ENCODE results near the gene EOMES.

Gene EOMES

GRCh38 chr3:27678234-27678633, 43.9 kb downstream of the EOMES start:
- DNase-seq, result no peak

DNA sequence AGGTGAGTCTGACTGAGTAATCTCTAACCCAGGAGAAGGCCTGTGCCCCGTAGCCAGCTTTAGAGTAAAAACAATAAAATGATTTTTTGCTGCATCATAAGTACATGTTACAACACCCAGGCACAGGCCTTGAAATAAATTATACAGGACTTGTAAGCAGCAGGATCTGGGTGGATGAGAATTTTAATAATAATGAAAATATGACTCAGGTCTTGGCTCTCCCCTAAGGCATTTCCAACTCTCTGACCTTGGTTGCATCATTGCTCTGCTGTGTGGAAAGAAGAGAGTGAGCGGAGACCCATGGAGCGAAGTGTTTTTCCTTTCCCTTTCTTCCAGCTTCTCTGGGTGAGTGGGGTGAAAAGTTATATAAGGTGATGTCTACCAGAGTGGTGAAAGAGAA, 44.6 kb downstream of the EOMES start:
- DNase-seq, result no peak

- DNase-seq, result peak; percentile 46
Observed at GRCh38 chr3:27675287-27675686, 46.8 kb downstream of the EOMES start.

- no peak for DNase-seq
Observed at GRCh38 chr3:27673701-27674100, 48.4 kb downstream of the EOMES start.

- no peak for DNase-seq
Observed at GRCh38 chr3:27671101-27671500, 51.0 kb downstream of the EOMES start.

DNA sequence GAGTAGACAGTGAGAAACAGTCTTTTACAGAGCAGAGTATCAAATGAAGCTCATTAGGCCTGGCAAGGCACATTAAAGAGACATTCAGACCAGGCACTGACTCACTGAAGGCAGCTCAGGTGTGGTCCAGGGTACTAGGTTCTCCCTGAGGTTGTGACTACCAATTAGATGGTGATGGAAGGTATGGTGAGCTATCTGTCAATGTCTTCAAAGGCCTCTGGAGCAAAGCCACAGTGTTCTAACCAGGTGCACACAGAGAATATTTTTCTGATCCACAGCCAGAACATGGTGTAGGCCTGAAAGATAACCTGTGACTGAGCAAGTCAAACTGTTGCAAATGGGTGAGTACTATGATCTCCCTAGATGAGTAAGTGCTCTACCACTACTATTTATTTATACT, 51.5 kb downstream of the EOMES start:
- DNase-seq, result no peak

GRCh38 chr3:27669591-27669990, 52.5 kb downstream of the EOMES start:
- DNase-seq, result no peak

DNA sequence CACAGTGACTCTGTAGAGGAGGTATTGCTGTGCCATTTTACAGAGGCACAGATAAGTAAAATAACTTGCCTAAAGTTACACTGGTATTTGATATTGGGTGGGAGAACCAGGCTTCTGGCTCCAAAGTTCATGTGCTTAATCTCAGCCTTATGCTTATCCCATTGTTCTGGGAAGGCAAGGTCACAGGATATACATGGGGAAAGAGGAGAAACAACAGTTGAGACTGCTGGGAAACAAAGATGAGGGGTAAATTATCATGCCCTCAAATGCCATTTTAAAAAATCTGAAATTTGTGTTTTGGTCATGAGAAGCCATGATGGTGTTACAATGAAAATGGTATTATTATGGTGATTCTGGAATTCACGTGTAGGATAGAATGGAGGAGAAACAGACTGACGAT, 54.4 kb downstream of the EOMES start:
- DNase-seq, result no peak

GRCh38 chr3:27666708-27667107, 55.4 kb downstream of the EOMES start:
- peak; percentile 33 for DNase-seq

- no peak for DNase-seq
Observed at GRCh38 chr3:27666272-27666671, 55.9 kb downstream of the EOMES start.

Data from NCI-H1105 (cell line).